ENCODE measurements around the gene MREG.

The MREG gene

DNA sequence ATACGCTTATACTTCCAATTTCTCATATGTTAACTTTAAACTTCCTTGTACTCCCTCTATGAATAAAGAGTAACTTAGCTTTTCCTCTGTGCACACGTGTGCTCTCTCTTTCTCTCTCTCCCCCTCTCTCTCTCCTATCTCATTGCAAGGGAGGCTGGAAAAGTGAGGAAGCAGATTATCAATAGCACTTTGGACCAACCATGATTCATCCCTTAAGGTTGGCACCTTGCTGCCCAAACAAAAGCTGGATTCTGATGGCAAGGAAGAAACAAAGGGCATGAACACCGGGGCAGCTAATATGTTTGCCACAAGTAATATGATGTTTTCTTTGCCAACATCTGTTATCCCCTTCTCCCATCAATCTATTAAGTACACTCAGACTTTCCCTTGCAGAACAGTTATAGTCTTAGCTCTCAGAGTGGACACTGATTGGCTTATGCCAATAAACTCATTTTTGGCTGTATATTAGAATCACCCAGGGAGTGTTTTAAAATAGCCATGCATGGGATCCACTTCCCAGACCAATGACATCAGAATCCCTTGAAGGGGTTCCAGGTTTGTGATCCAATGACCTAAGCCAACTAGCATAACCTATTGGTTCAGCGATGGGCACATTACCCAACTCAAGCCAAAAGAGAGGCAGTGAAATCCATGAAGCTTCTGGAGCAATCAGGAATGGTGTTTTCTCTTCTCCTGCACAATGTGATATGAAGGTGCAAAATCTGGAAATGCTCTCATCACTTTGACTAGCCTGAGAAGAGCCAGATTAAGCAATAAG, 60.3 kb downstream of the MREG start:
- TF ChIP-seq EZH2phosphoT487 (IDR thresholded peaks at IDR 0.05; ENCODE audit: borderline replicate concordance, low read length) = no peak
- TF ChIP-seq, protein P1, sequence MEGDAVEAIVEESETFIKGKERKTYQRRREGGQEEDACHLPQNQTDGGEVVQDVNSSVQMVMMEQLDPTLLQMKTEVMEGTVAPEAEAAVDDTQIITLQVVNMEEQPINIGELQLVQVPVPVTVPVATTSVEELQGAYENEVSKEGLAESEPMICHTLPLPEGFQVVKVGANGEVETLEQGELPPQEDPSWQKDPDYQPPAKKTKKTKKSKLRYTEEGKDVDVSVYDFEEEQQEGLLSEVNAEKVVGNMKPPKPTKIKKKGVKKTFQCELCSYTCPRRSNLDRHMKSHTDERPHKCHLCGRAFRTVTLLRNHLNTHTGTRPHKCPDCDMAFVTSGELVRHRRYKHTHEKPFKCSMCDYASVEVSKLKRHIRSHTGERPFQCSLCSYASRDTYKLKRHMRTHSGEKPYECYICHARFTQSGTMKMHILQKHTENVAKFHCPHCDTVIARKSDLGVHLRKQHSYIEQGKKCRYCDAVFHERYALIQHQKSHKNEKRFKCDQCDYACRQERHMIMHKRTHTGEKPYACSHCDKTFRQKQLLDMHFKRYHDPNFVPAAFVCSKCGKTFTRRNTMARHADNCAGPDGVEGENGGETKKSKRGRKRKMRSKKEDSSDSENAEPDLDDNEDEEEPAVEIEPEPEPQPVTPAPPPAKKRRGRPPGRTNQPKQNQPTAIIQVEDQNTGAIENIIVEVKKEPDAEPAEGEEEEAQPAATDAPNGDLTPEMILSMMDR (IDR thresholded peaks at IDR 0.05; ENCODE audit: low read depth, low read length, poor library complexity, severe bottlenecking) = no peak

DNA sequence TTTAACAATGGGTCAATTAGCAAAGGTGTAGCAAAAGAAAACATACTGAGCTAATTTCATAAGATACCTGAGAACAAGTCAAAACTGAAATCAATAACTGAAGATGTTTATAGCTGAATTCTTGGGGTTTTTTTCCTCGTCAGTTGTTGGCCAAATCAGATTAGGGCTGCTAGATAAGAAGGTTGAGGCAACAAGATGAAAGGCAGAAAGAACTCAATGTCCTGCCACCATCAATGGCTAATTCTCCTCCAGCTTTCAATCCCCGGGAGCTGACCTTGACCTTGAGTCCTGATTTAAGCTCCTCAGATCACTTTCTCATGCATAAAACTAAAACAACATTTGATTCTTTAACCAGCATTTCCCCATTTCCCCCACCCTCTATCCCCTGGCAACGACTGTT, 61.8 kb downstream of the MREG start:
- H3K4me2 ChIP-seq (ENCODE audit: low read length) = no peak overlapping the region
- no peaks in the 10 kb centered on the region for H4K20me1 ChIP-seq (ENCODE audit: control insufficient read depth, insufficient read depth, low read depth, low read length)
- no peak overlapping the region for H3K4me3 ChIP-seq (ENCODE audit: low read length)
- no peaks in the 10 kb centered on the region for H3F3A ChIP-seq (ENCODE audit: control insufficient read depth, insufficient read depth)
- H3K9me2 ChIP-seq (replicated peaks; ENCODE audit: control insufficient read depth, low read length) = no peaks in the 10 kb centered on the region
- H3K4me1 ChIP-seq (ENCODE audit: control insufficient read depth, low read length) = no peaks in the 10 kb centered on the region
- H3K27me3 ChIP-seq (ENCODE audit: control insufficient read depth, low read length) = no peaks in the 10 kb centered on the region
- no peaks in the 10 kb centered on the region for H3K9me3 ChIP-seq (ENCODE audit: control insufficient read depth, insufficient read depth, low read length)
- no peaks in the 10 kb centered on the region for H3K79me2 ChIP-seq (ENCODE audit: control insufficient read depth, low read length)
- TF ChIP-seq EZH2phosphoT487 (IDR thresholded peaks at IDR 0.05; ENCODE audit: borderline replicate concordance, low read length) = no peak
- TF ChIP-seq, protein P1 (IDR thresholded peaks at IDR 0.05; ENCODE audit: low read depth, low read length, poor library complexity, severe bottlenecking) = no peak
- H3K36me3 ChIP-seq (ENCODE audit: control insufficient read depth, low read length) = no peaks in the 10 kb centered on the region
- no peak overlapping the region for H3K27ac ChIP-seq (ENCODE audit: low read depth, low read length)

More for the DNA sequence above, 60.3 kb downstream of the MREG start:
- Histone ChIP-seq H3K27ac (ENCODE audit: low read depth, low read length) (no peak overlapping the region), H3K9me2 (replicated peaks; ENCODE audit: control insufficient read depth, low read length) (no peaks in the 10 kb centered on the region), H4K20me1 (ENCODE audit: control insufficient read depth, insufficient read depth, low read depth, low read length) (no peaks in the 10 kb centered on the region), H3K9me3 (ENCODE audit: control insufficient read depth, insufficient read depth, low read length) (no peaks in the 10 kb centered on the region), H3K4me3 (ENCODE audit: low read length) (no peak overlapping the region), H3K4me2 (ENCODE audit: low read length) (no peak overlapping the region), H3K79me2 (ENCODE audit: control insufficient read depth, low read length) (no peaks in the 10 kb centered on the region), H3K27me3 (ENCODE audit: control insufficient read depth, low read length) (no peaks in the 10 kb centered on the region), H3F3A (ENCODE audit: control insufficient read depth, insufficient read depth) (no peaks in the 10 kb centered on the region), H3K36me3 (ENCODE audit: control insufficient read depth, low read length) (no peaks in the 10 kb centered on the region), H3K4me1 (ENCODE audit: control insufficient read depth, low read length) (no peaks in the 10 kb centered on the region)

DNA sequence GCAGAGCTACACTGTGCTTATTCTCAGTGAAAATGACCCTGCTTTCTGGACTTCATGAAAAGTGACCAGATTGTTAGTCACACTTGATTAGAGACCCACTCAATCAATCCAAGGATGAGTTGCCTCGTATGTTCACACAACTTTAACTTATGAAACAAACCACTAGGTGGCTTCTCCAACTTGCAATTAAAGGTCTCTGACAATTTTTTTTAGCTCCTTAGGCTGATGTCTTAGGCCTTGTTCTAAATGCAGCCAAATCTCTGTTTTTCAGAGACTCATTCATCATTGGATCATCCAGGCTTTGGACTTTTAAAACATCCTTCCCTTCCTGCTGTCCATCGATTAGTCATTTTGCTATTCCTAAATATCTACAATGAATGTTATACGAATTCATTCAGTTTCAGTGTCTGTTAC, 63.4 kb downstream of the MREG start:
- no peaks in the 10 kb centered on the region for H4K20me1 ChIP-seq (ENCODE audit: control insufficient read depth, insufficient read depth, low read depth, low read length)
- no peaks in the 10 kb centered on the region for H3K36me3 ChIP-seq (ENCODE audit: control insufficient read depth, low read length)
- no peak overlapping the region for H3K27ac ChIP-seq (ENCODE audit: low read depth, low read length)
- H3K9me3 ChIP-seq (ENCODE audit: control insufficient read depth, insufficient read depth, low read length) = no peaks in the 10 kb centered on the region
- TF ChIP-seq, protein P1 (IDR thresholded peaks at IDR 0.05; ENCODE audit: low read depth, low read length, poor library complexity, severe bottlenecking) = peak; percentile 59
- TF ChIP-seq EZH2phosphoT487 (IDR thresholded peaks at IDR 0.05; ENCODE audit: borderline replicate concordance, low read length) = no peak
- no peaks in the 10 kb centered on the region for H3K9me2 ChIP-seq (replicated peaks; ENCODE audit: control insufficient read depth, low read length)
- H3K27me3 ChIP-seq (ENCODE audit: control insufficient read depth, low read length) = no peaks in the 10 kb centered on the region
- H3K4me1 ChIP-seq (ENCODE audit: control insufficient read depth, low read length) = no peaks in the 10 kb centered on the region
- H3K4me2 ChIP-seq (ENCODE audit: low read length) = no peak overlapping the region
- no peaks in the 10 kb centered on the region for H3F3A ChIP-seq (ENCODE audit: control insufficient read depth, insufficient read depth)
- no peaks in the 10 kb centered on the region for H3K79me2 ChIP-seq (ENCODE audit: control insufficient read depth, low read length)
- no peak overlapping the region for H3K4me3 ChIP-seq (ENCODE audit: low read length)
